OCI-LY7 (cell line): ENCODE data around the gene MPC2.

Experiments
- EZH2phosphoT487 ChIP-seq: fragments of 200-600 bp; sonication (generic); IDR thresholded peaks from 2 replicates; pipeline ENCODE4 v1.6.1; 2018; ENCODE audit warnings: low read depth, borderline replicate concordance, mild to moderate bottlenecking, mixed run types, antibody characterized with exemption, low read length, moderate library complexity, mixed read lengths
- TF ChIP-seq, protein P1 (sequence below): fragments of 200-600 bp; sonication (generic); conservative IDR thresholded peaks from 2 replicates; pipeline ENCODE4 v1.5.1; 2014; ENCODE audit warnings: mild to moderate bottlenecking, antibody characterized with exemption, low read length, moderate library complexity, mixed read lengths

DNA sequence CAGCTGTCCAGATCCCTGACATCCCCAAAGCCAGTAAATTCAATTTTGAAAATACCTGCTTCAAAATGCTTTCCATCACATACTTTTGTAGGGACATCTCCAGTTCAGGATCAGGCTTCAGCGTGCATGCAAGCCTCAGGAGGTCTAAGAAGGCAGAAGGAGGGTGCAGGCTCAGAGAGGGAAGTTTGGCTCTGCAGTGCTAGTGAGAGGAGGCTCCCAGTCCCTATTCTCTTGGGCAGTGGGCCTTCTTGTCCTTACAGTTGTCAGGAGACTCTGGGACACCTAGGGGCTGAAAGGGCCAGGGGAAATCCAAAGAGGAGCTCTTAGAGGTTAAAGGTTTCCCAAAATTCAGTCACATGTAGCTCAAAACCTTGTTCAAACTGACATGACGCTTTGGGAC lies 43.1 kb downstream of the MPC2 start:
- no peak for TF ChIP-seq EZH2phosphoT487
- TF ChIP-seq, protein P1, sequence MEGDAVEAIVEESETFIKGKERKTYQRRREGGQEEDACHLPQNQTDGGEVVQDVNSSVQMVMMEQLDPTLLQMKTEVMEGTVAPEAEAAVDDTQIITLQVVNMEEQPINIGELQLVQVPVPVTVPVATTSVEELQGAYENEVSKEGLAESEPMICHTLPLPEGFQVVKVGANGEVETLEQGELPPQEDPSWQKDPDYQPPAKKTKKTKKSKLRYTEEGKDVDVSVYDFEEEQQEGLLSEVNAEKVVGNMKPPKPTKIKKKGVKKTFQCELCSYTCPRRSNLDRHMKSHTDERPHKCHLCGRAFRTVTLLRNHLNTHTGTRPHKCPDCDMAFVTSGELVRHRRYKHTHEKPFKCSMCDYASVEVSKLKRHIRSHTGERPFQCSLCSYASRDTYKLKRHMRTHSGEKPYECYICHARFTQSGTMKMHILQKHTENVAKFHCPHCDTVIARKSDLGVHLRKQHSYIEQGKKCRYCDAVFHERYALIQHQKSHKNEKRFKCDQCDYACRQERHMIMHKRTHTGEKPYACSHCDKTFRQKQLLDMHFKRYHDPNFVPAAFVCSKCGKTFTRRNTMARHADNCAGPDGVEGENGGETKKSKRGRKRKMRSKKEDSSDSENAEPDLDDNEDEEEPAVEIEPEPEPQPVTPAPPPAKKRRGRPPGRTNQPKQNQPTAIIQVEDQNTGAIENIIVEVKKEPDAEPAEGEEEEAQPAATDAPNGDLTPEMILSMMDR = no peak
